ENCODE data around the gene PALD1. TPM values are rescaled to one million over a fixed set of nuclear protein-coding genes. Genes with fewer than 3 reads are reported as not detected.

Gene PALD1
- total and polyA plus RNA-seq, 9 of the 15 experiments (the other 6 are each of a cell fraction or from before 2014, with no cell fraction given) = 0.03 to 0.29 (median 0.09) TPM; not detected in 2

DNA sequence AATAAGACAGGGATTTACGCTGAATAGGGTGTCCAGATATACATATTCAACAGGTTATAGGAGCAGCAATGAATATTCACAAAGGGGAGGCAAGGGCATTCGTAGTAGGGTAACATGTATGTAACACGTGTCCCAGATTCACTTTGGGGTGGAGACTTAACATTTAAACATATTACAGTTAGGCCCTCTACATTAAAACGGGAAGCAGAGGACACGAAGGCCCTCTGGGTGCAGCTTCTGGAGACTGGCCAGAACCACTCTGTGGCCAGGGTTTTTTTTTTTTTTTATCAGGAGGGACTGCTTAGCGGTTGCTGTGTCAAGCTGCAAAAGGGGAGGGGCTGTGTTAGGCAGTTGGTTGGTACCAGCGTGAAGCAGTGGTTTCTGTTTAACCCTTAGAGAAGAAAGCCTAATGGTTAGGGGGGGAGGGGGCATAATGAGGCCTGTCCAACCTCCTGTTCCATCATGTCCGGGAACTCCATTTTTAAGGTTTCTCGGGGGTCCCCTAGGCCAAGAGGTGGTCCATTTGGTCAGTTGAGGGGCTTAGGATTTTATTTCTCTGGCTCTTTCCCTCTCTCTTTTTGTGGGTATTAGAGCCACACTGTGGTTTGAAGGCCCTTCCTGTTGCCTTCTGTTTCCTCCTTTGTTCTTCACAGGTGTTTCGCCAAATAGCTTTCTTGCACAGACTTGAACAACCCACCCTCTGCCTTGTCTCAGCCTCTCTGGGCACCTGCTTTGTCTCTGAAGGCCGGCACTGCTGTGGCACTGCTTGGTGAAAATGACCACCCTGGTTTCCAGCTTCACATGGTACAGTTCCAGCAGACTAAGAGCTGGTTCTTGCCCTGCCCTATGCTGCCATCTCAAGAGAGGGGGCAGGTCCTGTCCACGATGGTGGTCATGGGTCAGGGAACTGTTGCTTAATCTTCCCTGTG lies 97.6 kb downstream of the PALD1 start (continued):
- TF ChIP-seq HBP1 (CRISPR knock-in tag; IDR thresholded peaks at IDR 0.05) (no peak), ATF3 (IDR thresholded peaks at IDR 0.05) (no peak), ATF3 (CRISPR knock-in tag; conservative IDR thresholded peaks at IDR 0.05) (no peak), HDGF (IDR thresholded peaks at IDR 0.05) (no peak), ZFP91 (CRISPR knock-in tag; IDR thresholded peaks at IDR 0.05) (no peak), ZNF707 (CRISPR knock-in tag; conservative IDR thresholded peaks at IDR 0.05) (no peak), KAT8 (IDR thresholded peaks at IDR 0.05; ENCODE audit: low read depth) (no peak), MYC (IDR thresholded peaks at IDR 0.05; ENCODE audit: low read depth, low read length) (peak; percentile 65), MYC (CRISPR knock-in tag; IDR thresholded peaks at IDR 0.05; ENCODE audit: borderline replicate concordance, low read depth) (no peak), GABPB1 (CRISPR knock-in tag; IDR thresholded peaks at IDR 0.05) (peak; percentile 66), TRIM25 (IDR thresholded peaks at IDR 0.05; ENCODE audit: borderline replicate concordance) (no peak), ZNF583 (CRISPR knock-in tag; IDR thresholded peaks at IDR 0.05) (peak; percentile 85), HMGN3 (IDR thresholded peaks at IDR 0.05; ENCODE audit: borderline replicate concordance, extremely low read depth, insufficient read length, low read depth, low read length) (no peak), ILF3 (IDR thresholded peaks at IDR 0.05; ENCODE audit: borderline replicate concordance) (no peak), HEY1 (CRISPR knock-in tag; IDR thresholded peaks at IDR 0.05; ENCODE audit: borderline replicate concordance) (no peak), GTF2A2 (tag; IDR thresholded peaks at IDR 0.05) (no peak)
- TF ChIP-seq, protein P1, sequence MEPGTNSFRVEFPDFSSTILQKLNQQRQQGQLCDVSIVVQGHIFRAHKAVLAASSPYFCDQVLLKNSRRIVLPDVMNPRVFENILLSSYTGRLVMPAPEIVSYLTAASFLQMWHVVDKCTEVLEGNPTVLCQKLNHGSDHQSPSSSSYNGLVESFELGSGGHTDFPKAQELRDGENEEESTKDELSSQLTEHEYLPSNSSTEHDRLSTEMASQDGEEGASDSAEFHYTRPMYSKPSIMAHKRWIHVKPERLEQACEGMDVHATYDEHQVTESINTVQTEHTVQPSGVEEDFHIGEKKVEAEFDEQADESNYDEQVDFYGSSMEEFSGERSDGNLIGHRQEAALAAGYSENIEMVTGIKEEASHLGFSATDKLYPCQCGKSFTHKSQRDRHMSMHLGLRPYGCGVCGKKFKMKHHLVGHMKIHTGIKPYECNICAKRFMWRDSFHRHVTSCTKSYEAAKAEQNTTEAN (CRISPR knock-in tag; IDR thresholded peaks at IDR 0.05) = no peak
- TF ChIP-seq, protein P2, sequence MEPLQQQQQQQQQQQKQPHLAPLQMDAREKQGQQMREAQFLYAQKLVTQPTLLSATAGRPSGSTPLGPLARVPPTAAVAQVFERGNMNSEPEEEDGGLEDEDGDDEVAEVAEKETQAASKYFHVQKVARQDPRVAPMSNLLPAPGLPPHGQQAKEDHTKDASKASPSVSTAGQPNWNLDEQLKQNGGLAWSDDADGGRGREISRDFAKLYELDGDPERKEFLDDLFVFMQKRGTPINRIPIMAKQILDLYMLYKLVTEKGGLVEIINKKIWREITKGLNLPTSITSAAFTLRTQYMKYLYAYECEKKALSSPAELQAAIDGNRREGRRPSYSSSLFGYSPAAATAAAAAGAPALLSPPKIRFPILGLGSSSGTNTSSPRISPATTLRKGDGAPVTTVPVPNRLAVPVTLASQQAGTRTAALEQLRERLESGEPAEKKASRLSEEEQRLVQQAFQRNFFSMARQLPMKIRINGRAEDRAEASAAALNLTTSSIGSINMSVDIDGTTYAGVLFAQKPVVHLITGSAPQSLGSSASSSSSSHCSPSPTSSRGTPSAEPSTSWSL (CRISPR knock-in tag; IDR thresholded peaks at IDR 0.05; ENCODE audit: borderline replicate concordance) = no peak
